Neural progenitor cell (in vitro differentiated cells): ENCODE results near the gene TNFRSF19. TPM values are rescaled to one million over a fixed set of nuclear protein-coding genes. Genes with fewer than 3 reads are reported as not detected.

ENCODE experiments used
- DNase-seq: peaks from one replicate; pipeline ENCODE4 v3.0.0-alpha.2; 2016; ENCODE audit warnings: low spot score
- H2AFZ ChIP-seq: fragments of 200-600 bp; sonication (generic); replicated peaks from 2 replicates; pipeline ENCODE4 v1.6.1; 2016; ENCODE audit warnings: antibody characterized with exemption
- H3F3A ChIP-seq: fragments of 200-600 bp; sonication (generic); 2 replicates; pipeline ENCODE4 v1.6.1; 2016; ENCODE audit warnings: antibody characterized with exemption, low read depth
- H3K27ac ChIP-seq: fragments of 200-600 bp; sonication (generic); 2 replicates; pipeline ENCODE4 v1.5.1; 2016; ENCODE audit warnings: mild to moderate bottlenecking
- H3K27me3 ChIP-seq: fragments of 200-600 bp; sonication (generic); 2 replicates; pipeline ENCODE4 v1.6.1; 2016; ENCODE audit warnings: mild to moderate bottlenecking, moderate library complexity
- H3K36me3 ChIP-seq: fragments of 200-600 bp; sonication (generic); 2 replicates; pipeline ENCODE4 v1.5.1; 2016
- H3K4me1 ChIP-seq: fragments of 200-600 bp; sonication (generic); 2 replicates; pipeline ENCODE4 v1.6.1; 2016; ENCODE audit warnings: mixed run types
- H3K4me2 ChIP-seq: fragments of 200-600 bp; sonication (generic); 2 replicates; pipeline ENCODE4 v1.6.1; 2016
- H3K4me3 ChIP-seq: fragments of 200-600 bp; sonication (generic); 2 replicates; pipeline ENCODE4 v1.5.1; 2016
- H3K79me2 ChIP-seq: fragments of 200-600 bp; sonication (generic); 2 replicates; pipeline ENCODE4 v1.6.1; 2016; ENCODE audit warnings: low read depth
- H3K9ac ChIP-seq: fragments of 200-600 bp; sonication (generic); 2 replicates; pipeline ENCODE4 v1.6.1; 2016
- H3K9me3 ChIP-seq: fragments of 200-600 bp; sonication (generic); 2 replicates; pipeline ENCODE4 v1.5.1; 2016; ENCODE audit warnings: low read depth
- H4K20me1 ChIP-seq: fragments of 200-600 bp; sonication (generic); 2 replicates; pipeline ENCODE4 v1.6.1; 2016; ENCODE audit warnings: low read depth
- H3K27ac Mint-ChIP-seq: 3 replicates; pipeline ENCODE4 v1.8.0; 2021; ENCODE audit warnings: mixed read lengths
- H3K27me3 Mint-ChIP-seq: 2 replicates; pipeline ENCODE4 v1.8.0; 2022; ENCODE audit warnings: low read depth, mild to moderate bottlenecking, inconsistent platforms, moderate library complexity, mixed read lengths; ENCODE audit not compliant: insufficient read depth
- H3K36me3 Mint-ChIP-seq: 3 replicates; pipeline ENCODE4 v1.8.0; 2021; ENCODE audit warnings: mixed read lengths
- H3K4me1 Mint-ChIP-seq: 3 replicates; pipeline ENCODE4 v1.8.0; 2021; ENCODE audit warnings: mixed read lengths
- H3K4me3 Mint-ChIP-seq: 3 replicates; pipeline ENCODE4 v1.8.0; 2021; ENCODE audit warnings: mild to moderate bottlenecking, moderate library complexity, mixed read lengths
- H3K9me3 Mint-ChIP-seq: 3 replicates; pipeline ENCODE4 v1.8.0; 2020; ENCODE audit warnings: mixed read lengths
- EZH2 ChIP-seq: fragments of 200-600 bp; sonication (generic); IDR thresholded peaks from 2 replicates; pipeline ENCODE4 v1.6.1; 2017; ENCODE audit warnings: antibody characterized with exemption, mild to moderate bottlenecking, moderate library complexity
- EZH2phosphoT487 ChIP-seq: fragments of 200-600 bp; sonication (generic); IDR thresholded peaks from 2 replicates; pipeline ENCODE4 v1.6.1; 2017; ENCODE audit warnings: antibody characterized with exemption
- total RNA-seq: library from RNA; depleted of rRNA; stranded (reverse); fragments of >200 nt; gene quantifications from 2 replicates; pipeline ENCODE4 v1.2.3, GENCODE V29; 2015; ENCODE audit warnings: low replicate concordance
- TF ChIP-seq, protein P1 (sequence below): fragments of 200-600 bp; sonication (generic); IDR thresholded peaks from 2 replicates; pipeline ENCODE4 v1.5.1; 2017; ENCODE audit warnings: antibody characterized with exemption, mild to moderate bottlenecking

Gene TNFRSF19
- total RNA-seq, 1 donor from 2014 or later, result 31.7 TPM

DNA sequence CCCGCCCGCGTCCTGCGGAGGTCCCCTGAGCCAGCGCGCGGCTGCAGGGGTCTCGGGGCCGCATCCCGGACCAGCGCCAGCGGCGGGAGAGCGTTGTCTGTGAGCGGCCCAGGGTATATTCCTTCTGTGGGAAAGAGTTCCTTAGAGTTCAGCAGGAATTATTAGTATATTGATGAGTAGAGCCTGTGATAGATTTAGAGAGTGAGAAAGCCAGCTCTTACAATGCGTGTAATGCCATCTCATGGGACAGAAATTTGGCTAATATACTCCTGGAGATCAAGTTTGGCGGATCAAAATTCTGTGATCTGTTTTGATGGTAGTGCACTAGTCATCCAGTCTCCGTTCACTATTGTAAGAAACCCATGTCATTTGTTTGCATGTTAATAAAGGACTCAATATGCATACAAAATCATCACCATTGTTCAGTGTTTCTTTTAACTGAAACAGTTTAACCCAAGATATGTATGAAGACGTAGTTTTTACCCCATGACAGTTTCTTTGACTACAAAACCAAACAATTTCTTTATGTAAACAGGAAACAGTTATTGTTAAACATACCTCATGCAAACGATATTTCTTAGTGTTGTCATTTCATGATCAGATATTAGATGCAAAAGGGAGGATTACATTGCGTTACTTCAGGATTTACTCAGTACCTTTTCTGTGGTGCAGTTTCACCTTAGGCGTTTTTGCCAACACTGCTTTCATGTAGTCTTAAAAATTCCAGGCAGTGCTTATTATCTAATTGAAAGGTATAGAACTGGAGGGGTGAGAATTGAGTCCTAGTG lies 9.9 kb downstream of the TNFRSF19 start:
- peak; percentile 78 for DNase-seq

DNA sequence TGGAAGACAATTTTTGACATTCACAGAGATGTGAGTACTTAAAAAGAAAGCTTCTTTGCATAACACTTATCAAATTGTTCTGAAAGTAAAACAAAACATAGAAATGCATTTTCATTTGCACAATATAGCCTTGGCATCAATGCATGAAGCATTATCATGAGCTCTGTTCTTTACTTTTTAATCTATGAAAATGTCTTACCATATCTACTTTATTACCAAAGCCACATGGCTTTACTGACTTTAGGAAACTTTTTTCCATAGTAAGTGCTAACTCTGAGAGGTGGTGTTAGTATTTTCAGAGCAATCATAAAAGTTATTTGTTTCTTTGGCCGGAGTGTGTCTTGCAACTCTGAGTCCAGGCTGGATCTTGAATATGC lies 10.5 kb downstream of the TNFRSF19 start:
- H3F3A ChIP-seq, result peaks cover 10% of the 10 kb centered on the region
- peaks cover 6% of the 10 kb centered on the region for H3K36me3 Mint-ChIP-seq
- H3K4me3 Mint-ChIP-seq, result peak overlapping the region; percentile 86
- H3K4me1 ChIP-seq, result peaks cover 14% of the 10 kb centered on the region
- H3K27ac Mint-ChIP-seq, result no peak overlapping the region
- H3K9me3 Mint-ChIP-seq, result no peaks in the 10 kb centered on the region
- no peaks in the 10 kb centered on the region for H3K9me3 ChIP-seq
- H3K79me2 ChIP-seq, result peaks cover 50% of the 10 kb centered on the region
- H3K4me1 Mint-ChIP-seq, result peaks cover 23% of the 10 kb centered on the region
- H3K4me3 ChIP-seq, result peak overlapping the region; percentile 94
- no peaks in the 10 kb centered on the region for H3K36me3 ChIP-seq
- H4K20me1 ChIP-seq, result peaks cover 8% of the 10 kb centered on the region
- peaks cover 19% of the 10 kb centered on the region for H3K27me3 ChIP-seq
- no peak overlapping the region for H3K9ac ChIP-seq
- H2AFZ ChIP-seq, result no peak overlapping the region
- peak overlapping the region; percentile 93 for H3K4me2 ChIP-seq
- peaks cover 9% of the 10 kb centered on the region for H3K27me3 Mint-ChIP-seq
- no peak overlapping the region for H3K27ac ChIP-seq
- DNase-seq, result no peak
- TF ChIP-seq, protein P1, sequence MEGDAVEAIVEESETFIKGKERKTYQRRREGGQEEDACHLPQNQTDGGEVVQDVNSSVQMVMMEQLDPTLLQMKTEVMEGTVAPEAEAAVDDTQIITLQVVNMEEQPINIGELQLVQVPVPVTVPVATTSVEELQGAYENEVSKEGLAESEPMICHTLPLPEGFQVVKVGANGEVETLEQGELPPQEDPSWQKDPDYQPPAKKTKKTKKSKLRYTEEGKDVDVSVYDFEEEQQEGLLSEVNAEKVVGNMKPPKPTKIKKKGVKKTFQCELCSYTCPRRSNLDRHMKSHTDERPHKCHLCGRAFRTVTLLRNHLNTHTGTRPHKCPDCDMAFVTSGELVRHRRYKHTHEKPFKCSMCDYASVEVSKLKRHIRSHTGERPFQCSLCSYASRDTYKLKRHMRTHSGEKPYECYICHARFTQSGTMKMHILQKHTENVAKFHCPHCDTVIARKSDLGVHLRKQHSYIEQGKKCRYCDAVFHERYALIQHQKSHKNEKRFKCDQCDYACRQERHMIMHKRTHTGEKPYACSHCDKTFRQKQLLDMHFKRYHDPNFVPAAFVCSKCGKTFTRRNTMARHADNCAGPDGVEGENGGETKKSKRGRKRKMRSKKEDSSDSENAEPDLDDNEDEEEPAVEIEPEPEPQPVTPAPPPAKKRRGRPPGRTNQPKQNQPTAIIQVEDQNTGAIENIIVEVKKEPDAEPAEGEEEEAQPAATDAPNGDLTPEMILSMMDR, result no peak
- TF ChIP-seq EZH2, result no peak
- TF ChIP-seq EZH2phosphoT487, result no peak

More for the DNA sequence above, 9.9 kb downstream of the TNFRSF19 start:
- H3K4me3 Mint-ChIP-seq, result peak overlapping the region; percentile 86
- Histone ChIP-seq H3F3A (peaks cover 10% of the 10 kb centered on the region), H3K79me2 (peaks cover 44% of the 10 kb centered on the region), H3K27me3 (peaks cover 19% of the 10 kb centered on the region), H3K4me2 (peak overlapping the region; percentile 93), H4K20me1 (peaks cover 8% of the 10 kb centered on the region), H3K9ac (no peak overlapping the region), H3K27ac (no peak overlapping the region), H3K4me3 (peak overlapping the region; percentile 94), H3K36me3 (no peaks in the 10 kb centered on the region), H3K9me3 (no peaks in the 10 kb centered on the region), H3K4me1 (peaks cover 14% of the 10 kb centered on the region), H2AFZ (peak overlapping the region; percentile 94)
- TF ChIP-seq EZH2phosphoT487 (no peak), EZH2 (no peak)
- TF ChIP-seq, protein P1, result no peak
- peaks cover 8% of the 10 kb centered on the region for H3K27me3 Mint-ChIP-seq
- H3K36me3 Mint-ChIP-seq, result peaks cover 6% of the 10 kb centered on the region
- no peaks in the 10 kb centered on the region for H3K9me3 Mint-ChIP-seq
- peaks cover 23% of the 10 kb centered on the region for H3K4me1 Mint-ChIP-seq
- no peak overlapping the region for H3K27ac Mint-ChIP-seq

DNA sequence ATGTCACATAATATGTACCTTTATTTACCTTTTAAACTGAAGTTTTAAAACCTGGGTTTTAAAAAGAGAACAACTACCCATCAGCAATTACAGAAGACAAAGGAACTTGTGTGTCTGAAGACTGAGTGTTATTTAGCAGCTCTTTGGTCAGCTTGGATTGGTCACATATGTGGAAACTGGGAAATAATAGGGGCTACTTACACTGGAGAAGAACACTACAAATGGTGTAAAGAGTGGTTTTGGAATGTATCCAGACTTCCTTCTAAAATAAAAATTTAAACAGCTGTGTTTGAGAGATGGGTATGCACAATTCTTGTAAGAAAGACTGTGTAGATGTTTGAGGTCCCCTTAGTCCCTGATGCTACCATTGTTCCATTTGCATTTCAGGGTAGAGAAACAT lies 13.3 kb downstream of the TNFRSF19 start:
- H3K9ac ChIP-seq, result no peak overlapping the region
- peaks cover 15% of the 10 kb centered on the region for H3K4me1 ChIP-seq
- Mint-ChIP-seq H3K9me3 (no peaks in the 10 kb centered on the region), H3K36me3 (peaks cover 6% of the 10 kb centered on the region), H3K27me3 (peaks cover 2% of the 10 kb centered on the region), H3K27ac (no peak overlapping the region), H3K4me3 (no peak overlapping the region), H3K4me1 (peaks cover 11% of the 10 kb centered on the region)
- H4K20me1 ChIP-seq, result peaks cover 8% of the 10 kb centered on the region
- no peaks in the 10 kb centered on the region for H3K36me3 ChIP-seq
- H3K9me3 ChIP-seq, result no peaks in the 10 kb centered on the region
- DNase-seq, result no peak
- no peak for TF ChIP-seq EZH2phosphoT487
- TF ChIP-seq, protein P1, result no peak
- TF ChIP-seq EZH2, result no peak
- H2AFZ ChIP-seq, result no peak overlapping the region
- H3K27me3 ChIP-seq, result peaks cover 12% of the 10 kb centered on the region
- H3K79me2 ChIP-seq, result peaks cover 62% of the 10 kb centered on the region
- peaks cover 4% of the 10 kb centered on the region for H3F3A ChIP-seq
- H3K4me2 ChIP-seq, result no peak overlapping the region
- H3K4me3 ChIP-seq, result no peak overlapping the region
- no peak overlapping the region for H3K27ac ChIP-seq
